Measurements from ENCODE around the gene SLC51A.

DNA sequence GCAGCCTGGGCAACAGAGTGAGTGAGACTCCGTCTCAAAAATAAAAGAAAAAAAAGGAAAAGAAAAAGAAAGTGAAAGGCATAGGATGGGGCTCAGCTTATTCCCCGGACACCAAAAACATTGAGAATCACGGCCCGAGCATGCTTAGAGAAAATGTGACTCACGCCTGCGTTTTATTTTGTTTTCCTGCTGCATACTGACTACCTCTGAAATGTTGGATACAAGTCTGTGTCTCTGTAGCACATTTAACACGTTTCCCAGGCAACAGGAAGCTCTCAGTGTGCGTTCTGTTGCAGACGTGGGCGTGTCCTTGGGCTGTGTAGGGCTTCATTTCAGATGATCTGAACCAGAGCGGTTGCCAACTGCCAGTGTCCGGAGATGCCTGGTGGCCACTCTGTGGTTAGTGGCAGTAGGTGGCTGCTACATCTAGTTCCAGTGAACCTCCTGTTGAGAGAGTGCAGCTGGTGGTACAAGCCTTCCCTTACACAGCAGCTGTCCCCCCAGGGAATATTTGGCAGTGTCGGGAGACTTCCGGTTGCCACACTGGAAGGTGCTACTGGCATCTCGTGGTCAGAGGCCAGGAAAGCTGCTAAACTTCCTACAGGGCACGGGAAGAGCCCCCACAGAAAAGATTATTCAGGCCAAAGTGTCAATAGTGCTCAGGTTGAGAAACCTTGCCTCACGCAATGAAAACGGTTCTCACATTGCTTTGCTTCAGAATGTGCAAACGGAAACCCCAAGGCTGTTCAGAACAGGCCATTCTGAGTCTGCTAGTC, 3.0 kb downstream of the SLC51A start:
- TF ChIP-seq GATA2 (IDR thresholded peaks at IDR 0.05; ENCODE audit: low read depth, low read length) (no peak), GATA3 (IDR thresholded peaks at IDR 0.05; ENCODE audit: low read depth, low read length) (no peak)
